Type B pancreatic cell (in vitro differentiated cells): ENCODE data around the gene F13A1. TPM values are rescaled to one million over a fixed set of nuclear protein-coding genes. Genes with fewer than 3 reads are reported as not detected.
A peak's percentile ranks its signal among the peaks of the same experiment; 100 is the strongest.

Experiments
- DNase-seq: peaks from one replicate; pipeline ENCODE4 v3.0.0; 2021; ENCODE audit warnings: mixed read lengths; ENCODE audit not compliant: unreplicated experiment; ENCODE audit errors: extremely low spot score
- H3K27ac Mint-ChIP-seq: 2 replicates; pipeline ENCODE4 v1.8.0; 2021; ENCODE audit warnings: mild to moderate bottlenecking, mixed read lengths
- H3K27me3 Mint-ChIP-seq: 2 replicates; pipeline ENCODE4 v1.8.0; 2021; ENCODE audit warnings: mixed read lengths
- H3K36me3 Mint-ChIP-seq: 2 replicates; pipeline ENCODE4 v1.8.0; 2021; ENCODE audit warnings: mixed read lengths
- H3K4me1 Mint-ChIP-seq: one replicate; pipeline ENCODE4 v1.8.0; 2021; ENCODE audit warnings: mixed read lengths; ENCODE audit not compliant: unreplicated experiment
- H3K4me3 Mint-ChIP-seq: 2 replicates; pipeline ENCODE4 v1.8.0; 2021; ENCODE audit warnings: mild to moderate bottlenecking, mixed read lengths
- H3K9me3 Mint-ChIP-seq: 2 replicates; pipeline ENCODE4 v1.8.0; 2021; ENCODE audit warnings: mixed read lengths
- total RNA-seq: library from RNA; stranded (reverse); gene quantifications from 2 replicates; pipeline ENCODE4 v1.2.1, GENCODE V29; 2021; ENCODE audit warnings: low replicate concordance
- TF ChIP-seq, protein P1 (sequence below): fragments of 200-600 bp; sonication (generic); conservative IDR thresholded peaks from 2 replicates; pipeline ENCODE4 v1.5.0; 2021; ENCODE audit warnings: antibody characterized with exemption, mild to moderate bottlenecking

F13A1 gene
- total RNA-seq, 1 donor from 2014 or later = 0.48 TPM

DNA sequence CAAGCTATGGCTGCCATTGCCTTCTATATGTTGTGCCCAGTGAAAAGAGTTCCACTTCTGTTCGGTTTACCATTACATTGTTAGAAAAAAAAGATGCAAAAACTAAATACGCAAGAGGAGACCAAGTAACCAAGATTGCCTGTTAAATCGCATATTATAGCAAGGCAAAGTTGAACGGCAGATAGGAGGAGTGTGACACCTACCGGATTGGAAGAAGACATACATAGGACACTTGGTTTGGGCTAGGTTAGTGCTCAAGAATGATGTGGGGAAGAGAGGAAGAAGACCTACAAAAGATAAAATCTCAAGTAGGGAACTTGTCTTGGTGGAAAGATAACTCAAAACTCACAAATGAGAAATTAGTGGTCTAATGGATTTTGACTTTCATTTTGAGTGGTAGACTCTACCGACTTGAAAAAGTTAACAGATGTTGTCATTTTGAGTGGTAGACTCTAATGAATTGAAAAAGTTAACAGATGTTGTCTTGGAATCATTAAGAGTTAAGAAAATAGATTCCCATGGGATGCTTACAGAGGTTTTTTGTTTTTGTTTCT, 95.5 kb downstream of the F13A1 start:
- Mint-ChIP-seq H3K27me3 (peaks cover 6% of the 10 kb centered on the region), H3K9me3 (peaks cover 5% of the 10 kb centered on the region), H3K27ac (no peak overlapping the region), H3K4me1 (no peaks in the 10 kb centered on the region), H3K36me3 (no peaks in the 10 kb centered on the region), H3K4me3 (no peak overlapping the region)
- TF ChIP-seq, protein P1, sequence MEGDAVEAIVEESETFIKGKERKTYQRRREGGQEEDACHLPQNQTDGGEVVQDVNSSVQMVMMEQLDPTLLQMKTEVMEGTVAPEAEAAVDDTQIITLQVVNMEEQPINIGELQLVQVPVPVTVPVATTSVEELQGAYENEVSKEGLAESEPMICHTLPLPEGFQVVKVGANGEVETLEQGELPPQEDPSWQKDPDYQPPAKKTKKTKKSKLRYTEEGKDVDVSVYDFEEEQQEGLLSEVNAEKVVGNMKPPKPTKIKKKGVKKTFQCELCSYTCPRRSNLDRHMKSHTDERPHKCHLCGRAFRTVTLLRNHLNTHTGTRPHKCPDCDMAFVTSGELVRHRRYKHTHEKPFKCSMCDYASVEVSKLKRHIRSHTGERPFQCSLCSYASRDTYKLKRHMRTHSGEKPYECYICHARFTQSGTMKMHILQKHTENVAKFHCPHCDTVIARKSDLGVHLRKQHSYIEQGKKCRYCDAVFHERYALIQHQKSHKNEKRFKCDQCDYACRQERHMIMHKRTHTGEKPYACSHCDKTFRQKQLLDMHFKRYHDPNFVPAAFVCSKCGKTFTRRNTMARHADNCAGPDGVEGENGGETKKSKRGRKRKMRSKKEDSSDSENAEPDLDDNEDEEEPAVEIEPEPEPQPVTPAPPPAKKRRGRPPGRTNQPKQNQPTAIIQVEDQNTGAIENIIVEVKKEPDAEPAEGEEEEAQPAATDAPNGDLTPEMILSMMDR = no peak
- DNase-seq = no peak

DNA sequence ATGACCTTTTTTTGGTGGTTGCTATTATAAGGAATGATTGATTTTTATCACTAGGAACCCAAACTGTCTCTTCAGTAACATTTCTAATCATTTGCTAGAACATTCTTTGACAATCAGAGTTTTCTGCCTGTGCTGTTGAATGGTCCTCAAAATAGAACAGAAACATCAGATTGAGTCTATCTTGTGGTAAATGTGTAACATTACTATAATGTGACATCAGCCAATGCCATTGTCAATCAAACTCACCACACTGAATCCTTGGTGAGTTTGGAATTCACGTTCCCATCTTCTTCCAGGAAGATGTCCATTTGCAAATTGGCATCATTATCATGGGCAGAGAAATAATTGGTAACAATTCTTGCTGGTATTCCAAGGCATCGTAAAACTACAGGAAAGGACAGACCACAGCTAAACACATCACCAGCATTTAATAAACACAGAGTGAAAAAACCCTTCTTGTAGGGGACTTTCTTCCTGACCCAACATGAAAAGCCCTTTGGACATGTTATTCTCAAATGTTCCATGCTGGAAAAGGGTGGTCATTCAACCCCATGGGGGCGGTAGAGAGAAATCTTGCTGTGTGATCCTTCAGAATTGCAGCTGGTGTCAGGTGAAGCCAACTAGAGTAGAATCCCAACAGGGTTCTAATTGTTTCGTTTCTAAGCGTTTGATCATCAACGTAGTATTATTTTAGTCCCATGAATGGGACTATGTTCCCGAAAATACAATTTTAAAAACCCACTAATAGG, 98.5 kb downstream of the F13A1 start:
- H3K27ac Mint-ChIP-seq = no peak overlapping the region
- peaks cover 6% of the 10 kb centered on the region for H3K27me3 Mint-ChIP-seq
- peaks cover 7% of the 10 kb centered on the region for H3K4me1 Mint-ChIP-seq
- TF ChIP-seq, protein P1 = peak; percentile 62
- no peaks in the 10 kb centered on the region for H3K9me3 Mint-ChIP-seq
- DNase-seq = no peak
- H3K4me3 Mint-ChIP-seq = no peak overlapping the region
- no peaks in the 10 kb centered on the region for H3K36me3 Mint-ChIP-seq

DNA sequence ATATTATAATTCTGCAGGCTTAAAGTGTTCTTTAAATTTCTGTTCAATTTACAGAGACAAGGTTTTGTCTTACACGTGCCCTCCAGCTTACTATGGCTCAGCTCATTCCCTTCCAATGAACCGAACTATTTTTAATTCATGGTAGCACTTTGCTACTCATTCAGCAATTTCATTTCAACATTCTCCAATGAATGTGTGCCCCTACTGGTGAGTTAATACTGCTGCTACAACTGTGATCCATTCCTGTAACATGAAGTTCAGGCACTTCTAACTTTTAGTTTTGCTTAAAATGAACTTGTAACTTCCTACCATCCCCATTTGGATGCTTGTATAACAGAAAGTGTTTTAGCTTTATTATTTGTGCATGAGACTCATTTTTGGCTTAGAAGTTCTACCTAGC, 99.7 kb downstream of the F13A1 start:
- DNase-seq = no peak
- Mint-ChIP-seq H3K4me3 (no peak overlapping the region), H3K27me3 (peaks cover 6% of the 10 kb centered on the region), H3K36me3 (no peaks in the 10 kb centered on the region), H3K9me3 (no peaks in the 10 kb centered on the region), H3K4me1 (peaks cover 7% of the 10 kb centered on the region), H3K27ac (no peak overlapping the region)
- TF ChIP-seq, protein P1 = peak; percentile 54

DNA sequence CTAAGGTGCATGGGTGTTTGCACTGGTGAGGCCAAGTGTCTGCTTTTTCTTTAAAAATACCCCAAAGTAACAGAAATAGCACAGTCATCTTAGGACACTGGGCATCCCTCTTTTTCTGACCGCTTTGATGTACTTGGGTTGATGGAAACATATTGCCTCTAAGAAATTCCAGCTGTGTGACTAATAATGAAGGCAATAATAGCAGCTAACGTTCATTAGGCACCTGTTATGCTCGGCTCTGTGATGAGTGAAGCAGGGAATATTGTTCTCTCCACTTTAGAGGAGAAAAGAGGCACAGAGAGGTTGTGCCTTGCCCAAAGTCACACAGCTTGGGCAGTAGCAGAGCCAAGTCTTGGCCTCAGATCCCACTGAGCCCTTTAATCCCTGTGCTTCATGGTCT, 100.7 kb downstream of the F13A1 start:
- no peak for DNase-seq
- Mint-ChIP-seq H3K4me1 (peaks cover 7% of the 10 kb centered on the region), H3K27me3 (peaks cover 6% of the 10 kb centered on the region), H3K36me3 (no peaks in the 10 kb centered on the region), H3K9me3 (no peaks in the 10 kb centered on the region), H3K27ac (no peak overlapping the region), H3K4me3 (no peak overlapping the region)
- TF ChIP-seq, protein P1 = no peak

DNA sequence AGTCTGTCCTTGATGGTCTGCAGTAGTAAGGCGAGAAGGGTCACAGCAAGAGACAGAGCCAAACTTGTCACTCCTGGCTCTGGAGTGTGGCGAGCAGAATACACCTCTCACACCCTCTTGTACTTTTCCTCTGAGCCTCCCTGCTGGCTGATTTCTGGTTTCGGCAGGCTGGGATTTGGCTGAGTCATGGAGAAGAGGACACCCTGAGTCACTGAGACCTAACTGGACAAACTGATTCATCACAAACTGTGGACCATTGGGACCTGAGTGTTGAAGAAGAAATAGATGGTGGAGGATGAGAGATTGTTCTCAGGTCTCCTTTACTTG, 101.7 kb downstream of the F13A1 start:
- Mint-ChIP-seq H3K4me1 (peaks cover 7% of the 10 kb centered on the region), H3K27ac (no peak overlapping the region), H3K27me3 (peaks cover 6% of the 10 kb centered on the region), H3K4me3 (no peak overlapping the region), H3K36me3 (no peaks in the 10 kb centered on the region), H3K9me3 (no peaks in the 10 kb centered on the region)
- TF ChIP-seq, protein P1 = no peak
- DNase-seq = no peak
